ENCODE data around the gene THEMIS2.
A peak's percentile ranks its signal among the peaks of the same experiment; 100 is the strongest.

THEMIS2 gene

DNA sequence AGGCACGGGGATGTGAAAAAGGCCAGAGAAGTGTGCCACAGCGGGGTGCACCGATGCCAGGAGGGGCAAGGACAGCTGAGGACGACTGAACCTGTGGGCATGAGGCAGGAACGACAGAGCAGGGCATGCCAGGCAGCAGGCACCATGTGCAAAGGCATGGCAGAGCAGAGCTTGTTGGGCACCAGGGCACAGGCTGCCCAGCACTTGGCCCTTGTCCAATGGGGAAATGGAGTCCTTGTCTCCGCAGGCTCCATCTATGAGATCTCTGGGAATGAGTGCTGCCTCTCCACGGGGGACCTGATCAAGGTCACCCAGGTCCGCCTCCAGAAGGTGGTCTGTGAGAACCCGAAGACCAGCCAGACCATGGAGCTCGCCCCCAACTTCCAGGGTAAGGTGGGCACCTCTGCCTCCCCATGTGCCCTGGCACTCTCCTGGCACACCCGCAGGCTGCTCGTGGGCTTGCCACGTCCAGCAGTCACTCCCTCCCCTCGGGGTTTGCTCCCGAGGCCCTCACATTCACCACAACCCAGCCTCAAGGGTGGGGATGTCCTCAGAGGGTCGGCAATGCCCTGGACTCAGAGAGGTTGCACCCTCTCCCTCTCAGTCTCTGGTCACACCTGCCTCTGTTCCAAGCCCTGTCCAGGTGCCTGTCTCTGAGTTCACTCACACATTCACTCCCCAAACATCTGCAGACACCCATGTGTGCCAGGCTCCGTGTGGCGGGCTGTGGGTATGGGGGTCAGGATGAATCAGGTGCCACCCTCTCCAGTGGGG is 4.2 kb downstream of the THEMIS2 start:
- Mint-ChIP-seq H3K9me3 (no peaks in the 10 kb centered on the region), H3K36me3 (ENCODE audit: low read depth) (no peaks in the 10 kb centered on the region), H3K4me1 (peaks cover 22% of the 10 kb centered on the region), H3K27ac (no peak overlapping the region), H3K27me3 (ENCODE audit: low read depth) (peaks cover 15% of the 10 kb centered on the region), H3K4me3 (no peak overlapping the region)
- TF ChIP-seq, protein P1, sequence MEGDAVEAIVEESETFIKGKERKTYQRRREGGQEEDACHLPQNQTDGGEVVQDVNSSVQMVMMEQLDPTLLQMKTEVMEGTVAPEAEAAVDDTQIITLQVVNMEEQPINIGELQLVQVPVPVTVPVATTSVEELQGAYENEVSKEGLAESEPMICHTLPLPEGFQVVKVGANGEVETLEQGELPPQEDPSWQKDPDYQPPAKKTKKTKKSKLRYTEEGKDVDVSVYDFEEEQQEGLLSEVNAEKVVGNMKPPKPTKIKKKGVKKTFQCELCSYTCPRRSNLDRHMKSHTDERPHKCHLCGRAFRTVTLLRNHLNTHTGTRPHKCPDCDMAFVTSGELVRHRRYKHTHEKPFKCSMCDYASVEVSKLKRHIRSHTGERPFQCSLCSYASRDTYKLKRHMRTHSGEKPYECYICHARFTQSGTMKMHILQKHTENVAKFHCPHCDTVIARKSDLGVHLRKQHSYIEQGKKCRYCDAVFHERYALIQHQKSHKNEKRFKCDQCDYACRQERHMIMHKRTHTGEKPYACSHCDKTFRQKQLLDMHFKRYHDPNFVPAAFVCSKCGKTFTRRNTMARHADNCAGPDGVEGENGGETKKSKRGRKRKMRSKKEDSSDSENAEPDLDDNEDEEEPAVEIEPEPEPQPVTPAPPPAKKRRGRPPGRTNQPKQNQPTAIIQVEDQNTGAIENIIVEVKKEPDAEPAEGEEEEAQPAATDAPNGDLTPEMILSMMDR (IDR thresholded peaks at IDR 0.05; ENCODE audit: unreplicated experiment in 3 of 3) = no peak

- Mint-ChIP-seq H3K36me3 (ENCODE audit: low read depth) (no peaks in the 10 kb centered on the region), H3K9me3 (no peaks in the 10 kb centered on the region), H3K4me1 (peaks cover 22% of the 10 kb centered on the region), H3K4me3 (no peak overlapping the region), H3K27me3 (ENCODE audit: low read depth) (peaks cover 15% of the 10 kb centered on the region), H3K27ac (no peak overlapping the region)
- TF ChIP-seq, protein P1 (IDR thresholded peaks at IDR 0.05; ENCODE audit: unreplicated experiment in 3 of 3) = no peak
These were observed 4.7 kb downstream of the THEMIS2 start for GRCh38 chr1:27877115-27877416.

- H3K27ac Mint-ChIP-seq = no peak overlapping the region
- no peaks in the 10 kb centered on the region for H3K36me3 Mint-ChIP-seq (ENCODE audit: low read depth)
- H3K27me3 Mint-ChIP-seq (ENCODE audit: low read depth) = peaks cover 12% of the 10 kb centered on the region
- no peak overlapping the region for H3K4me3 Mint-ChIP-seq
- TF ChIP-seq, protein P1 (IDR thresholded peaks at IDR 0.05; ENCODE audit: unreplicated experiment in 3 of 3) = no peak
- peaks cover 18% of the 10 kb centered on the region for H3K4me1 Mint-ChIP-seq
- H3K9me3 Mint-ChIP-seq = no peaks in the 10 kb centered on the region
These were observed 5.7 kb downstream of the THEMIS2 start for GRCh38 chr1:27878039-27878438.

- H3K4me3 Mint-ChIP-seq = no peak overlapping the region
- no peaks in the 10 kb centered on the region for H3K9me3 Mint-ChIP-seq
- H3K27ac Mint-ChIP-seq = peak overlapping the region in 2 of 3 experiments; percentile 38 to 59
- TF ChIP-seq, protein P1 (IDR thresholded peaks at IDR 0.05; ENCODE audit: unreplicated experiment in 3 of 3) = no peak
- no peaks in the 10 kb centered on the region for H3K36me3 Mint-ChIP-seq (ENCODE audit: low read depth)
- peaks cover 4% of the 10 kb centered on the region for H3K27me3 Mint-ChIP-seq (ENCODE audit: low read depth)
- peaks cover 16% of the 10 kb centered on the region for H3K4me1 Mint-ChIP-seq
These were observed 6.5 kb downstream of the THEMIS2 start for GRCh38 chr1:27878787-27879335.

DNA sequence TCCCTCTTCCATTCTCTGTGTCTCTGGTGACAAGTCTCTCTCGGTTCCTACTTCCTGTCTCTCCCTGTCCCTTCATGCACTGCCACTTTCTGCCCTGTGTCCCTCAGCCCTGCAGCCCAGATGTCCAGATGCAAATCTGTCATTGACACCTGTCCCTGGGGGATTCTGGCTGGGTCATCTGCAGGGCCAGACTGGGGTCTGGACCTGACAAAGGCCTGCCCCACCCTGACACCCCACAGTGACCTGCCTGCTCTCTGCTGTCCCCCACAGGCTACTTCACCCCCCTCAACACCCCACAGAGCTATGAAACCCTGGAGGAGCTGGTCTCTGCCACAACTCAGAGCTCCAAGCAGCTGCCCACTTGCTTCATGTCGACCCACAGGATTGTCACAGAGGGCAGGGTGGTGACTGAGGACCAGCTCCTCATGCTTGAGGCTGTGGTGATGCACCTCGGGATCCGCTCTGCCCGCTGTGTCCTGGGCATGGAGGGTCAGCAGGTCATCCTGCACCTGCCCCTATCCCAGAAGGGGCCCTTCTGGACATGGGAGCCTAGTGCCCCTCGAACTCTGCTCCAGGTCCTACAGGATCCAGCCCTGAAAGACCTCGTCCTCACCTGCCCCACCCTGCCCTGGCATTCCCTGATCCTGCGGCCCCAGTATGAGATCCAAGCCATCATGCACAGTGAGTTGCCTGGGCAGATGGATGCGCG is 7.2 kb downstream of the THEMIS2 start:
- no peak overlapping the region for H3K27ac Mint-ChIP-seq
- no peaks in the 10 kb centered on the region for H3K9me3 Mint-ChIP-seq
- peaks cover 4% of the 10 kb centered on the region for H3K27me3 Mint-ChIP-seq (ENCODE audit: low read depth)
- H3K36me3 Mint-ChIP-seq (ENCODE audit: low read depth) = peaks cover under 1% of the 10 kb centered on the region
- H3K4me1 Mint-ChIP-seq = peaks cover 16% of the 10 kb centered on the region
- H3K4me3 Mint-ChIP-seq = no peak overlapping the region
- TF ChIP-seq, protein P1 (IDR thresholded peaks at IDR 0.05; ENCODE audit: unreplicated experiment in 3 of 3) = no peak

Measured in nephron (organoid).